ENCODE measurements around the gene CSRP1. TPM values are rescaled to one million over a fixed set of nuclear protein-coding genes. Genes with fewer than 3 reads are reported as not detected.
"Not testable (repeated sequence)": the region's sequence is repeated elsewhere in the genome, so short reads cannot be mapped to it uniquely, and the experiment has no call there.

CSRP1 gene
- total RNA-seq, 1 donor from 2014 or later, result 729 TPM

- peaks cover 22% of the 10 kb centered on the region for H3K4me1 ChIP-seq
- intact Hi-C loops (cut with DNase I), result no loop called here
- no peak overlapping the region for H3K27ac ChIP-seq
- TF ChIP-seq, protein P1, sequence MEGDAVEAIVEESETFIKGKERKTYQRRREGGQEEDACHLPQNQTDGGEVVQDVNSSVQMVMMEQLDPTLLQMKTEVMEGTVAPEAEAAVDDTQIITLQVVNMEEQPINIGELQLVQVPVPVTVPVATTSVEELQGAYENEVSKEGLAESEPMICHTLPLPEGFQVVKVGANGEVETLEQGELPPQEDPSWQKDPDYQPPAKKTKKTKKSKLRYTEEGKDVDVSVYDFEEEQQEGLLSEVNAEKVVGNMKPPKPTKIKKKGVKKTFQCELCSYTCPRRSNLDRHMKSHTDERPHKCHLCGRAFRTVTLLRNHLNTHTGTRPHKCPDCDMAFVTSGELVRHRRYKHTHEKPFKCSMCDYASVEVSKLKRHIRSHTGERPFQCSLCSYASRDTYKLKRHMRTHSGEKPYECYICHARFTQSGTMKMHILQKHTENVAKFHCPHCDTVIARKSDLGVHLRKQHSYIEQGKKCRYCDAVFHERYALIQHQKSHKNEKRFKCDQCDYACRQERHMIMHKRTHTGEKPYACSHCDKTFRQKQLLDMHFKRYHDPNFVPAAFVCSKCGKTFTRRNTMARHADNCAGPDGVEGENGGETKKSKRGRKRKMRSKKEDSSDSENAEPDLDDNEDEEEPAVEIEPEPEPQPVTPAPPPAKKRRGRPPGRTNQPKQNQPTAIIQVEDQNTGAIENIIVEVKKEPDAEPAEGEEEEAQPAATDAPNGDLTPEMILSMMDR (IDR thresholded peaks at IDR 0.05), result no peak
- no peak for TF ChIP-seq POLR2AphosphoS5 (IDR thresholded peaks at IDR 0.05; ENCODE audit: insufficient read depth in 1 of 2, low read depth in 1 of 2)
- no peak for TF ChIP-seq POLR2A (IDR thresholded peaks at IDR 0.05)
- no peaks in the 10 kb centered on the region for H3K36me3 ChIP-seq
- no peak overlapping the region for H3K4me3 ChIP-seq
- H3K27me3 ChIP-seq, result no peaks in the 10 kb centered on the region
- no peak for DNase-seq (ENCODE audit: extremely low spot score in 2 of 2)
- H3K9me3 ChIP-seq, result no peaks in the 10 kb centered on the region
These were observed 31.8 kb downstream of the CSRP1 start for GRCh38 chr1:201475130-201475529.

DNA sequence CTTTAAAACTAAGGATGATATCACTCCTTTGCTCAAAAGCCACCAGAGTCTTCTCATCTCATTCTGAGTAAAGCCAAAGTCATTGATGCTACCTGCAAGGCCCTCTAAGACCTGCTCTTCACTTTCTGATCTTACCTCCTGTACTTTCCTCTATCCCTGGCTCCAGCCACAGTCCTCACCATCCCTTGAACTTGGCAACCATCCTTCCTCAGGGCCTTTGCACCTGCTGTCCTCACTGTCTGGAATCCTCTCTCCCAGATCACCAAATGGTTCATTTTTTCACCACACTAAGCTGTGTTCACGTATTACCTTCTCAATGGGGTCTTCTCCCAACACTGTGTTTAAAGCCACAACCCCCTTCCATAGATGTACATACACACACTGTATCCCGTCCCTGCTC lies 33.6 kb downstream of the CSRP1 start:
- intact Hi-C loops (cut with DNase I), result no loop called here
- TF ChIP-seq, protein P1 (IDR thresholded peaks at IDR 0.05), result no peak
- TF ChIP-seq POLR2A (IDR thresholded peaks at IDR 0.05) (no peak), POLR2AphosphoS5 (IDR thresholded peaks at IDR 0.05; ENCODE audit: insufficient read depth in 1 of 2, low read depth in 1 of 2) (no peak)
- Histone ChIP-seq H3K4me3 (no peak overlapping the region), H3K4me1 (peaks cover 29% of the 10 kb centered on the region), H3K9me3 (no peaks in the 10 kb centered on the region), H3K36me3 (no peaks in the 10 kb centered on the region), H3K27ac (no peak overlapping the region), H3K27me3 (no peaks in the 10 kb centered on the region)
- DNase-seq (ENCODE audit: extremely low spot score in 2 of 2), result no peak

DNA sequence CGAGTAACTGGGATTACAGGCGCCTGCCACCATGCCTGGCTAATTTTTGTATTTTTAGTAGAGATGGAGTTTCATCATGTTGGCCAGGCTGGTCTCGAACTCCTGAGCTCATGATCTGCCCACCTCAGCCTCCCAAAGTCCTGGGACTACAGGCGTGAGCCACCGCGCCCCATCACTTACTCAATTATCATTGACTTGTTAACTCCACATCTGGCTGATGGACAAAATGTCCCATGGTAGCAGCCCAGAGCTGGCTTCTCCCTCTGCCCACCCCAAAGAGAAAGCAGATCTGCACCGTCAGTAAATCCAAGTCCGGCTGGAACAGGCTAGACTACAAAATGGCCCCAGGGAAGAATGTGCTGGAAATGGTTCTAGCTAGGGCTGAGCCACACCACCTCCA lies 34.6 kb downstream of the CSRP1 start:
- intact Hi-C loops (cut with DNase I); DNase-seq (ENCODE audit: extremely low spot score in 2 of 2): not testable (repeated sequence)
- H3K27ac ChIP-seq, result peak overlapping the region; percentile 46

DNA sequence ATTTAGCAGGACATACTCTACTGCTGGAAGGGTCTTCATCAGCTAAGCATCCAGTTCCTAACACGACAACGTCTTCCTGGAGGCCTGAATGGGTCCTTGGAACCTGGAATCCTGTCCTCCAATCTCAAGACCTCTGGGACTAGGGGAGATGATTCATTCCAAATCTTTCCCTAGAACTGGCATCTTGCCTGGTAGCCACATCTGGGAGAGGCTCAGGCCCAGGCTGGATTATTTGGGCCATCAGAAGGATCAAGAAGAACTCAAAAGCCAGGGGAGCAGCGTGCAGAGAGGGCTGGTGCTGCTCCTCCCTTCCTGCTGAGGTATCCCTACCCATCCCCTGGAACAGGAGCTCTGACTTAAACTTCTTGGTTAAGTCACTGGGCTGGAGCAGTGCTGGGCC lies 35.2 kb downstream of the CSRP1 start:
- peaks cover 37% of the 10 kb centered on the region for H3K4me1 ChIP-seq
- peak overlapping the region; percentile 46 for H3K27ac ChIP-seq
- intact Hi-C loops (cut with DNase I), result no loop called here

More for the DNA sequence above, 34.6 kb downstream of the CSRP1 start:
- not testable (repeated sequence) for H3K9me3 ChIP-seq, H3K4me3 ChIP-seq, H3K27me3 ChIP-seq, H3K36me3 ChIP-seq
- H3K4me1 ChIP-seq, result peaks cover 35% of the 10 kb centered on the region

GRCh38 chr1:201470581-201470980 lies 36.3 kb downstream of the CSRP1 start:
- DNase-seq (ENCODE audit: extremely low spot score in 2 of 2), result no peak
- no peaks in the 10 kb centered on the region for H3K27me3 ChIP-seq
- intact Hi-C loops (cut with DNase I), result no loop called here
- H3K27ac ChIP-seq, result peak overlapping the region; percentile 96
- H3K4me1 ChIP-seq, result peaks cover 46% of the 10 kb centered on the region
- H3K4me3 ChIP-seq, result no peak overlapping the region
- TF ChIP-seq POLR2A (IDR thresholded peaks at IDR 0.05), result no peak
- no peak for TF ChIP-seq POLR2AphosphoS5 (IDR thresholded peaks at IDR 0.05; ENCODE audit: insufficient read depth in 1 of 2, low read depth in 1 of 2)
- TF ChIP-seq, protein P1 (IDR thresholded peaks at IDR 0.05), result no peak
- no peaks in the 10 kb centered on the region for H3K9me3 ChIP-seq
- H3K36me3 ChIP-seq, result peaks cover 0 to 3% of the 10 kb centered on the region in 2 donors

More for the DNA sequence above, 35.2 kb downstream of the CSRP1 start:
- Histone ChIP-seq H3K9me3 (no peaks in the 10 kb centered on the region), H3K4me3 (no peak overlapping the region), H3K36me3 (no peaks in the 10 kb centered on the region), H3K27me3 (no peaks in the 10 kb centered on the region)
- no peak for TF ChIP-seq POLR2AphosphoS5 (IDR thresholded peaks at IDR 0.05; ENCODE audit: insufficient read depth in 1 of 2, low read depth in 1 of 2)
- DNase-seq (ENCODE audit: extremely low spot score in 2 of 2), result no peak

DNA sequence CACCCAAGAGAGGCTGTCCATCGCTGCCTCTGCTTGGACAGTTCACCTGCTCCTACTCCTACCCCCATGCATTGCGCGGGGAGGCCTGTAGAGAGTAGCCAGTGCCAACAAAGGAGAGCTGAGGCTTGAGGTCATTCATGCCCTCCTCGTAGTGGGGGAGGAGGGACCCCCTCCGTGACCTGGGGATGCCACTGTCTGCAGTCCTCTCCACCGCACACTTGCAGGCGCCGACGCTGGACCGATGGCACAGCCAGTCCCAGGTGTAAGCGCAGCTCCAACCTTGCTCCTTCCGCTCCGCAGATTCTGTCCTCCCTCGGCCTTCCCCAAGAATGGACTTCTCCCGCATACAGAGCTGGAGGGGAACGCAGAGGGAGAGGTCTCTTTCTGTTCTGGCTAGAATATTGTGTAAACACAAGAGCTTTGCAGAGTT lies 37.3 kb downstream of the CSRP1 start:
- H3K4me3 ChIP-seq, result peak overlapping the region; percentile 71 to 75
- peak overlapping the region; percentile 96 for H3K27ac ChIP-seq
- TF ChIP-seq, protein P1 (IDR thresholded peaks at IDR 0.05), result no peak
- TF ChIP-seq POLR2A (IDR thresholded peaks at IDR 0.05) (no peak), POLR2AphosphoS5 (IDR thresholded peaks at IDR 0.05; ENCODE audit: insufficient read depth in 1 of 2, low read depth in 1 of 2) (no peak)
- no peaks in the 10 kb centered on the region for H3K9me3 ChIP-seq
- DNase-seq (ENCODE audit: extremely low spot score in 2 of 2), result no peak
- intact Hi-C loops (cut with DNase I), result no loop called here
- H3K36me3 ChIP-seq, result peaks cover 0 to 12% of the 10 kb centered on the region in 2 donors
- no peaks in the 10 kb centered on the region for H3K27me3 ChIP-seq
- H3K4me1 ChIP-seq, result peaks cover 49% of the 10 kb centered on the region
